Measurements from ENCODE around the gene PTPRT.

PTPRT gene

GRCh38 chr20:42576167-42576566 lies 613.5 kb downstream of the PTPRT start:
- Histone ChIP-seq H3K4me3 (ENCODE audit: extremely low read depth, insufficient read depth, low read length, poor library complexity, severe bottlenecking) (no peak overlapping the region), H3K36me3 (ENCODE audit: control insufficient read depth, insufficient read depth, low read length) (no peaks in the 10 kb centered on the region), H3K9me3 (ENCODE audit: control insufficient read depth, low read length) (no peaks in the 10 kb centered on the region), H3K27ac (ENCODE audit: low read depth, low read length, severe bottlenecking) (no peak overlapping the region), H3K4me1 (ENCODE audit: control insufficient read depth, insufficient read depth, low read length, poor library complexity, severe bottlenecking) (no peaks in the 10 kb centered on the region)
- 75 to 86% methylated on average over 5 to 7 of the region's 7 CpGs for WGBS, 2 experiments (ENCODE audit: insufficient coverage in 2 of 2)

GRCh38 chr20:42572320-42573016 lies 617.2 kb downstream of the PTPRT start:
- no peaks in the 10 kb centered on the region for H3K9me3 ChIP-seq (ENCODE audit: control insufficient read depth, low read length)
- no peak overlapping the region for H3K27ac ChIP-seq (ENCODE audit: low read depth, low read length, severe bottlenecking)
- H3K4me3 ChIP-seq (ENCODE audit: extremely low read depth, insufficient read depth, low read length, poor library complexity, severe bottlenecking) = no peak overlapping the region
- WGBS, 2 experiments (ENCODE audit: insufficient coverage in 2 of 2) = 0 to 86% methylated on average over 1 of the region's 2 CpGs
- H3K36me3 ChIP-seq (ENCODE audit: control insufficient read depth, insufficient read depth, low read length) = no peaks in the 10 kb centered on the region
- no peaks in the 10 kb centered on the region for H3K4me1 ChIP-seq (ENCODE audit: control insufficient read depth, insufficient read depth, low read length, poor library complexity, severe bottlenecking)

GRCh38 chr20:42567409-42567808 lies 622.3 kb downstream of the PTPRT start:
- 100% methylated on average over 1 of the region's 1 CpG; no CpG with 5 or more reads in 1 of the 2 experiments for WGBS, 2 experiments (ENCODE audit: insufficient coverage in 2 of 2)
- Histone ChIP-seq H3K9me3 (ENCODE audit: control insufficient read depth, low read length) (no peaks in the 10 kb centered on the region), H3K36me3 (ENCODE audit: control insufficient read depth, insufficient read depth, low read length) (no peaks in the 10 kb centered on the region), H3K4me1 (ENCODE audit: control insufficient read depth, insufficient read depth, low read length, poor library complexity, severe bottlenecking) (peaks cover 7% of the 10 kb centered on the region), H3K4me3 (ENCODE audit: extremely low read depth, insufficient read depth, low read length, poor library complexity, severe bottlenecking) (no peak overlapping the region), H3K27ac (ENCODE audit: low read depth, low read length, severe bottlenecking) (no peak overlapping the region)

GRCh38 chr20:42565235-42565995 lies 624.3 kb downstream of the PTPRT start:
- peaks cover 7% of the 10 kb centered on the region for H3K4me1 ChIP-seq (ENCODE audit: control insufficient read depth, insufficient read depth, low read length, poor library complexity, severe bottlenecking)
- H3K4me3 ChIP-seq (ENCODE audit: extremely low read depth, insufficient read depth, low read length, poor library complexity, severe bottlenecking) = no peak overlapping the region
- H3K9me3 ChIP-seq (ENCODE audit: control insufficient read depth, low read length) = no peaks in the 10 kb centered on the region
- WGBS, 2 experiments (ENCODE audit: insufficient coverage in 2 of 2) = 59 to 83% methylated on average over 4 of the region's 9 CpGs
- no peak overlapping the region for H3K27ac ChIP-seq (ENCODE audit: low read depth, low read length, severe bottlenecking)
- H3K36me3 ChIP-seq (ENCODE audit: control insufficient read depth, insufficient read depth, low read length) = no peaks in the 10 kb centered on the region

GRCh38 chr20:42559665-42560064 lies 630.0 kb downstream of the PTPRT start:
- Histone ChIP-seq H3K9me3 (ENCODE audit: control insufficient read depth, low read length) (no peaks in the 10 kb centered on the region), H3K4me3 (ENCODE audit: extremely low read depth, insufficient read depth, low read length, poor library complexity, severe bottlenecking) (no peak overlapping the region), H3K36me3 (ENCODE audit: control insufficient read depth, insufficient read depth, low read length) (no peaks in the 10 kb centered on the region), H3K4me1 (ENCODE audit: control insufficient read depth, insufficient read depth, low read length, poor library complexity, severe bottlenecking) (peaks cover 7% of the 10 kb centered on the region), H3K27ac (ENCODE audit: low read depth, low read length, severe bottlenecking) (no peak overlapping the region)
- WGBS, 2 experiments (ENCODE audit: insufficient coverage in 2 of 2) = 83 to 87% methylated on average over 2 to 3 of the region's 4 CpGs

- Histone ChIP-seq H3K27ac (ENCODE audit: low read depth, low read length, severe bottlenecking) (no peak overlapping the region), H3K4me3 (ENCODE audit: extremely low read depth, insufficient read depth, low read length, poor library complexity, severe bottlenecking) (no peak overlapping the region), H3K4me1 (ENCODE audit: control insufficient read depth, insufficient read depth, low read length, poor library complexity, severe bottlenecking) (no peaks in the 10 kb centered on the region), H3K9me3 (ENCODE audit: control insufficient read depth, low read length) (no peaks in the 10 kb centered on the region), H3K36me3 (ENCODE audit: control insufficient read depth, insufficient read depth, low read length) (no peaks in the 10 kb centered on the region)
- 80 to 100% methylated on average over 1 of the region's 2 CpGs for WGBS, 2 experiments (ENCODE audit: insufficient coverage in 2 of 2)
Observed at GRCh38 chr20:42556575-42556974, 633.1 kb downstream of the PTPRT start.

- H3K27ac ChIP-seq (ENCODE audit: low read depth, low read length, severe bottlenecking) = no peak overlapping the region
- 74 to 100% methylated on average over 1 to 2 of the region's 2 CpGs for WGBS, 2 experiments (ENCODE audit: insufficient coverage in 2 of 2)
- H3K9me3 ChIP-seq (ENCODE audit: control insufficient read depth, low read length) = no peaks in the 10 kb centered on the region
- no peaks in the 10 kb centered on the region for H3K4me1 ChIP-seq (ENCODE audit: control insufficient read depth, insufficient read depth, low read length, poor library complexity, severe bottlenecking)
- no peak overlapping the region for H3K4me3 ChIP-seq (ENCODE audit: extremely low read depth, insufficient read depth, low read length, poor library complexity, severe bottlenecking)
- no peaks in the 10 kb centered on the region for H3K36me3 ChIP-seq (ENCODE audit: control insufficient read depth, insufficient read depth, low read length)
Observed at GRCh38 chr20:42553374-42553773, 636.3 kb downstream of the PTPRT start.

GRCh38 chr20:42549496-42549895 lies 640.2 kb downstream of the PTPRT start:
- Histone ChIP-seq H3K27ac (ENCODE audit: low read depth, low read length, severe bottlenecking) (no peak overlapping the region), H3K36me3 (ENCODE audit: control insufficient read depth, insufficient read depth, low read length) (no peaks in the 10 kb centered on the region), H3K9me3 (ENCODE audit: control insufficient read depth, low read length) (no peaks in the 10 kb centered on the region), H3K4me1 (ENCODE audit: control insufficient read depth, insufficient read depth, low read length, poor library complexity, severe bottlenecking) (no peaks in the 10 kb centered on the region), H3K4me3 (ENCODE audit: extremely low read depth, insufficient read depth, low read length, poor library complexity, severe bottlenecking) (no peak overlapping the region)
- no CpG with 5 or more reads among the region's 3 CpGs for WGBS, 2 experiments (ENCODE audit: insufficient coverage in 2 of 2)

- 90 to 91% methylated on average over 4 to 5 of the region's 5 CpGs for whole genome bisulfite sequencing, 2 experiments (ENCODE audit: insufficient coverage in 2 of 2)
- Histone ChIP-seq H3K27ac (ENCODE audit: low read depth, low read length, severe bottlenecking) (no peak overlapping the region), H3K9me3 (ENCODE audit: control insufficient read depth, low read length) (no peaks in the 10 kb centered on the region)
Observed at GRCh38 chr20:42544926-42545325, 644.8 kb downstream of the PTPRT start.

GRCh38 chr20:42532831-42533230 lies 656.9 kb downstream of the PTPRT start:
- H3K4me1 ChIP-seq (ENCODE audit: control insufficient read depth, insufficient read depth, low read length, poor library complexity, severe bottlenecking) = no peaks in the 10 kb centered on the region
- WGBS, 2 experiments (ENCODE audit: insufficient coverage in 2 of 2) = 75 to 93% methylated on average over 6 to 9 of the region's 9 CpGs

More at GRCh38 chr20:42544926-42545325, 644.8 kb downstream of the PTPRT start:
- H3K36me3 ChIP-seq (ENCODE audit: control insufficient read depth, insufficient read depth, low read length) = no peaks in the 10 kb centered on the region
- H3K4me3 ChIP-seq (ENCODE audit: extremely low read depth, insufficient read depth, low read length, poor library complexity, severe bottlenecking) = no peak overlapping the region
- H3K4me1 ChIP-seq (ENCODE audit: control insufficient read depth, insufficient read depth, low read length, poor library complexity, severe bottlenecking) = no peaks in the 10 kb centered on the region

GRCh38 chr20:42531508-42531961 lies 658.2 kb downstream of the PTPRT start:
- Histone ChIP-seq H3K27ac (ENCODE audit: low read depth, low read length, severe bottlenecking) (no peak overlapping the region), H3K9me3 (ENCODE audit: control insufficient read depth, low read length) (no peaks in the 10 kb centered on the region), H3K36me3 (ENCODE audit: control insufficient read depth, insufficient read depth, low read length) (no peaks in the 10 kb centered on the region), H3K4me1 (ENCODE audit: control insufficient read depth, insufficient read depth, low read length, poor library complexity, severe bottlenecking) (no peaks in the 10 kb centered on the region), H3K4me3 (ENCODE audit: extremely low read depth, insufficient read depth, low read length, poor library complexity, severe bottlenecking) (no peak overlapping the region)
- WGBS, 2 experiments (ENCODE audit: insufficient coverage in 2 of 2) = 80 to 90% methylated on average over 5 to 7 of the region's 7 CpGs

More at GRCh38 chr20:42532831-42533230, 656.9 kb downstream of the PTPRT start:
- Histone ChIP-seq H3K9me3 (ENCODE audit: control insufficient read depth, low read length) (no peaks in the 10 kb centered on the region), H3K4me3 (ENCODE audit: extremely low read depth, insufficient read depth, low read length, poor library complexity, severe bottlenecking) (no peak overlapping the region), H3K27ac (ENCODE audit: low read depth, low read length, severe bottlenecking) (no peak overlapping the region), H3K36me3 (ENCODE audit: control insufficient read depth, insufficient read depth, low read length) (no peaks in the 10 kb centered on the region)
